CMK (cell line): ENCODE results near the gene SLC52A3.
A peak's percentile ranks its signal among the peaks of the same experiment; 100 is the strongest.
"Not testable (repeated sequence)": the region's sequence is repeated elsewhere in the genome, so short reads cannot be mapped to it uniquely, and the experiment has no call there.

Experiments
- DNase-seq: peaks from one replicate; pipeline ENCODE4 v3.0.0-alpha.2; 2010; ENCODE audit warnings: low read depth

The SLC52A3 gene

GRCh38 chr20:728256-728944 lies 39.9 kb downstream of the SLC52A3 start:
- peak; percentile 54 for DNase-seq

DNA sequence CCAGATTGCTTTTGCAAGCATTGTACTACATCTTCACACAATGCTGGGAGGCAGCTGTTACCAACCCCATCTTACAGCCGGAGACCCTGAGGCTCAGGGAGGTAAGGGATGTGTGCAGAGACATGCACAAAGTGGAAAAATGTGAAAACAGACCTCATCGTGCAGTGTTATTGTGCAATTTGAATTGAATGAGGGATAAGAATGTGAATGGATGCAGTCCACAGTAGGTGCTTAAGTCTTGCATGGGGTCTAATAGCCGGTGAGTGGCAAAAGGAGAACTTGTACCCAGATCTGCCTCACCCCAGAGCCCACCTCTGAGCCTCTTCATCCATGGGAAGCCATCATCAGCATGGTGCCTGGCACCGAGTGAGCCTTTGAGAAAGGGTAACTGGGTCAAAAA lies 42.1 kb downstream of the SLC52A3 start:
- DNase-seq: no peak

DNA sequence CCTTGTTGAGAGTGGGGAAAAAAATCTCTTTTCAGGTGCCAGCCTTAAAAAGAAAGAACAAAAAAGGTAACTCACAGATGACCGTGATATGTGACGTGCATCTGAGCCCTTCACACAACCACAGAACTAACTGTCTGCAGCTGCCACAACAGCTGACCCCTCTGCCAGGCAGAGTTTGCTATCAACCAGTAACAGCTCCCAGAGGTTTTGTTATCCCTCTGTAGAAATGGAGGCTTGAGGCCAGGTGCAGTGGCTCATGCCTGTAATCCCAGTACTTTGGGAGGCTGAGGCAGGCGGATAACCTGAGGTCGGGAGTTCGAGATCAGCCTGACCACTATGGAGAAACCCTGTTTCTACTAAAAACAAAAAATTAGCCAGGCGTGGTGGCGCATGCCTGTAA lies 42.8 kb downstream of the SLC52A3 start:
- no peak for DNase-seq

GRCh38 chr20:724797-725196 lies 43.5 kb downstream of the SLC52A3 start:
- DNase-seq: not testable (repeated sequence)

GRCh38 chr20:723756-724155 lies 44.5 kb downstream of the SLC52A3 start:
- DNase-seq: no peak

DNA sequence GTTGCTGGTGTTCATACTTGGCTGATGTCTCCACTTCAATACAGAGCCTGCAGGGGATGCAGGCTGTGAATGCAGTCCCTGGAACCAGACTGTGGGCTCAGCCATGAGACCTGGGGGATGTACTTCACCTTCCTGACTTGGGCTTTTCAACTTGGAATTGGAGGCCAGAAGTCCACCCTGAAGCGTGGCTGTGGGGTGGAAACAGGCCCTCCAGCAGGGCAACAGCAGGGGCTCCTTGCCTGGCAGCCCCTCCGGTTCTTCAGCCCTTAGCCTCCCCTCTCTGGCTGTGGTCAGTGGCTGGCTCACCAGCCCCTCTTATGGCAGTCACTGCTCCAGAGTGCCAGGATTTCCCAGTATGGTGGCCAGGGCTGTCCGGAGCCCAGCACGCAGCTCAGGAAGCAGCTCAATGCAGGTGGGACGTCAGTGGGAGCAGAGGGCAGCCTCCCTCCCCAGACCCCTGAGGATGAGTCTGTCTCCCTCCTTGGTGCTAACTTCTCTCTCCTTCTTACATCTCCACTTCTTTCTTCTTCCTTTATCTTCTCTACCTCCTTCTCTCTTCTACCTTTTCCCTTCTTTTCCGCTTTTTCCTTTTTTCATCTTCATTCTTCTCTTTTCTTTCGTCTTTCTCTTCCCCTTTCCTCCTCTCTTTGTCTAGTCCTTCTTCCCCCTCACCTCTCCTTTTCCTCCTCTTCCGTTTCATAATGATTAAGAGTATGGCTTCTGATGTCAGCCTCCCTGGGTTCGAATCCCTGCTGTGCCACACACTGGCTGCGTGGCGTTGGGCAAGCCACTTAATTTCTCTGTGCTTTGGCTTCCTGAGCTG lies 45.3 kb downstream of the SLC52A3 start:
- no peak for DNase-seq

DNA sequence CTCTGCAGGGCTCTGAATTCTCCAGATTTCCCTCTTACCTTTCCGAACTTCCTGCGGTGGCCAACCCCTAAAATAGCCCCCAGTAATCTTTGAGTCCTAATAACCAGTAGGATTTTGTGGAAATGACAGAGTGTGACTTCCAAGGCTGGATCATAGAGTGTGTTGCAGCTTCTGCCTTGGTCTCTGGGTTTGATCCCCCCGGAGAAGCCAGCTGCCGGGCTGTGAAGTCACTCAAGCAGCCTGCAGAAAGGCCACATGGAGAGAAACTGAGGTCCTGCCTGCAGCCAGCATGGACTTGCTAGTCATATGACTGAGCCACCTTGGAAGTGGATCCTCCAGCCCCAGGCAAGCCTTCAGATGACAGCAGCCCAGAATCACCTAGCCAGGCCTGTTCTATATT lies 46.4 kb downstream of the SLC52A3 start:
- no peak for DNase-seq

- DNase-seq: no peak
These were observed 48.5 kb downstream of the SLC52A3 start for GRCh38 chr20:719816-720215.

DNA sequence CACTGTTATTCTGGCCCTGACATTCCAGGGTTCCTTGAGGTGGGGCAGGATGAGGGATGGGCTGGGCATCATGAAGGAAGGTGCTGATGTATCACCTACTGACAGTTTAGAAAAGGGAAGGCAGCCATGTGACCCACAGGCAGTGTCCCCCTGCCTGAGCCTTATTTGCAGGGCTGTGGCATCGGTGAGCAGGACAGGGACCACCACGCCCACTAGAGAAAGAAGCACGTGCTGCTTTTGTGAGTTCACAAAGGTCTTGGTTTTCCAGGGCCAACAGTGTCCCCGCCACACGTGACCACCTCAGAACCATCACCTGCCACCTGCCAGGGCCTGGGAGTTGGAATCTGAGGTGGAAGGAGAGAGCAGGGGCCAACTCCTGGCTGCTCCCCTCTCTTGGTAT lies 49.2 kb downstream of the SLC52A3 start:
- no peak for DNase-seq

DNA sequence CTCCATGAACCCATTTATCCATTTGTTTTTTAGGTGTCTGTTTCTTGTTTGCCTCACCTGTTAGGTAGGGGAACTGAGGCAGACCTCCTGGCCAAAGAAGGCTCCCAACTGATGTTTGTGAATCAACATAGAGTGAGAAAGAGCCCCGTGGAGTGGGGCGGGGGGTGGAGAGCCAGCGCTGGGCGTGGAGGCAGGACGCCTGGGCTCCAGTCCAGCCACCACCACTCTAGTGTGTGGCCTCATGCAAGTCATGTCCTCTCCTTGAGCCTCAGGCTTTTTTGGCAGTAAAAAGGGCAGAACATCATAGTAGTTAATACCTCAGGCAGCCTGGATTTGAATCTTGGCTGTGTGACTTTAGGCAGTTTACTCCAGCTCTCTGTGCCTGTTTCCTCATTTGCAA lies 50.5 kb downstream of the SLC52A3 start:
- no peak for DNase-seq

GRCh38 chr20:717271-717670 lies 51.0 kb downstream of the SLC52A3 start:
- DNase-seq: no peak

DNA sequence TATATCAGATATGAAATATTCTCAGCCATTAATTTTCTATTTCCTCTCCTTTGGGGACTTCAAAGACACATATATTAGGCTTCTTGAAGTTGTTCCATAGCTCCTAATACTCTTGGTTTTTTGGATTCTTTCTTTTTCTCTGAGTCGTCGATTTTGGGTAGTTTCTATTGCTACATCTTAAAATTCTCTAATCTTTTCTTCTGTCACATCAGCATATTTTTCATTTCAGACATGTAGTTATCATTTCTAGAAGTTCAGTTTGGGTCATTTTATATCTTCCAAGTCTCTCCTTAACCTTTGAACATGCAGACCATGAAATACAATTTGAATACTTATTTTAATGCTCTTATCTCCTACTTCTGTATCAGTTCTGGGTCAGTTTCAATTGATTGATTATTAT lies 53.8 kb downstream of the SLC52A3 start:
- DNase-seq: no peak

DNA sequence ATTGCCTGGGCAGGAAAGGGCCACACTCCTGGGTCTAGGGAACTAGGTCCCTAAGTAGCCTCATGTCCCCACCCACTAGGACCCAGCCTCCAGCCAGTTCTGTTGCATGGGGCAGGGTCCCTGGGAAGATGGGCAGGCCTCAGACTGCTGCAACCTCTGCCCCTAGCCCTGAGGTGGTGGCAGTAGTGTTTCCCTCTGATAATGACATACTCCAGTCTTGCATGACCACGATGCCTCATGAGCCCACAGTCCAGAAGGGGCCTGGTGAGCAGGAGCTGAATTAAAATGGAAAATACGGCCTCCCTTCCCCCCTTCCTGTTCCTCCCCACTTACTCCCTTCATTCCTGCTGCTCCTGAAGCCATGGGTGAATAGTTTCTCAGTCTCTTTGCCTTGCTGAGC lies 56.7 kb downstream of the SLC52A3 start:
- DNase-seq: no peak

- DNase-seq: no peak
These were observed 57.4 kb downstream of the SLC52A3 start for GRCh38 chr20:710780-711450.
